ENCODE results near the gene P4HB. TPM values are rescaled to one million over a fixed set of nuclear protein-coding genes. Genes with fewer than 3 reads are reported as not detected.

P4HB gene
- total RNA-seq, 1 donor from 2014 or later = 259 TPM

- peak overlapping the region; percentile 97 for H3K4me3 Mint-ChIP-seq (ENCODE audit: unreplicated experiment)
- H3K4me1 Mint-ChIP-seq (ENCODE audit: low read depth, unreplicated experiment) = peaks cover 14% of the 10 kb centered on the region
- H3K36me3 Mint-ChIP-seq (ENCODE audit: unreplicated experiment) = no peaks in the 10 kb centered on the region
- peak overlapping the region; percentile 96 for H3K27ac Mint-ChIP-seq (ENCODE audit: unreplicated experiment)
- TF ChIP-seq CTCF (IDR thresholded peaks at IDR 0.05; ENCODE audit: partially characterized antibody, unreplicated experiment) = no peak
- peaks cover 16% of the 10 kb centered on the region for H3K27me3 Mint-ChIP-seq (ENCODE audit: unreplicated experiment)
- H3K9me3 Mint-ChIP-seq (ENCODE audit: unreplicated experiment) = peaks cover 24% of the 10 kb centered on the region
- peak; percentile 98 for DNase-seq
These were observed 627 bp upstream of the P4HB start for GRCh38 chr17:81860756-81861568.

- Mint-ChIP-seq H3K27ac (ENCODE audit: unreplicated experiment) (peak overlapping the region; percentile 83), H3K9me3 (ENCODE audit: unreplicated experiment) (peaks cover 20% of the 10 kb centered on the region), H3K4me3 (ENCODE audit: unreplicated experiment) (peak overlapping the region; percentile 98), H3K4me1 (ENCODE audit: low read depth, unreplicated experiment) (peaks cover 14% of the 10 kb centered on the region), H3K36me3 (ENCODE audit: unreplicated experiment) (no peaks in the 10 kb centered on the region), H3K27me3 (ENCODE audit: unreplicated experiment) (peaks cover 14% of the 10 kb centered on the region)
- no peak for DNase-seq
- no peak for TF ChIP-seq CTCF (IDR thresholded peaks at IDR 0.05; ENCODE audit: partially characterized antibody, unreplicated experiment)
These were observed 1.1 kb downstream of the P4HB start for GRCh38 chr17:81858967-81859905.

- no peaks in the 10 kb centered on the region for H3K36me3 Mint-ChIP-seq (ENCODE audit: unreplicated experiment)
- H3K4me3 Mint-ChIP-seq (ENCODE audit: unreplicated experiment) = peak overlapping the region; percentile 98
- no peak overlapping the region for H3K27ac Mint-ChIP-seq (ENCODE audit: unreplicated experiment)
- DNase-seq = no peak
- peaks cover 14% of the 10 kb centered on the region for H3K27me3 Mint-ChIP-seq (ENCODE audit: unreplicated experiment)
- TF ChIP-seq CTCF (IDR thresholded peaks at IDR 0.05; ENCODE audit: partially characterized antibody, unreplicated experiment) = no peak
- H3K9me3 Mint-ChIP-seq (ENCODE audit: unreplicated experiment) = peaks cover 19% of the 10 kb centered on the region
- peaks cover 14% of the 10 kb centered on the region for H3K4me1 Mint-ChIP-seq (ENCODE audit: low read depth, unreplicated experiment)
These were observed 2.0 kb downstream of the P4HB start for GRCh38 chr17:81858170-81858966.

- Mint-ChIP-seq H3K36me3 (ENCODE audit: unreplicated experiment) (no peaks in the 10 kb centered on the region), H3K27me3 (ENCODE audit: unreplicated experiment) (peaks cover 2% of the 10 kb centered on the region), H3K4me1 (ENCODE audit: low read depth, unreplicated experiment) (peaks cover 9% of the 10 kb centered on the region), H3K9me3 (ENCODE audit: unreplicated experiment) (peaks cover 6% of the 10 kb centered on the region), H3K4me3 (ENCODE audit: unreplicated experiment) (no peak overlapping the region), H3K27ac (ENCODE audit: unreplicated experiment) (no peak overlapping the region)
- no peak for TF ChIP-seq CTCF (IDR thresholded peaks at IDR 0.05; ENCODE audit: partially characterized antibody, unreplicated experiment)
- DNase-seq = no peak
These were observed 5.2 kb downstream of the P4HB start for GRCh38 chr17:81854974-81855774.

Data from glutamatergic neuron (in vitro differentiated cells).